Calu3 (cell line): ENCODE measurements around the gene IL1RL1. TPM values are rescaled to one million over a fixed set of nuclear protein-coding genes. Genes with fewer than 3 reads are reported as not detected.

ENCODE experiments used
- BruUV-seq: library from RNA; stranded (reverse); fragments of 400-500 nt; replicated peaks from 2 replicates; lab custom pipeline; 2021; lab: Mats Ljungman, UMichigan
- CTCF ChIA-PET: fragments of 300-600 bp; sonication (Branson Sonifier 250); formaldehyde crosslinking; loops from one replicate; lab custom pipeline; 2022; ENCODE audit warnings: antibody characterized with exemption; lab: Charles Lee
- DNase-seq: peaks from one replicate; pipeline ENCODE4 v3.0.0; 2022
- H3K27ac Mint-ChIP-seq: one replicate; pipeline ENCODE4 v1.8.0; 2022; ENCODE audit warnings: mixed read lengths; ENCODE audit not compliant: unreplicated experiment
- H3K27me3 Mint-ChIP-seq: one replicate; pipeline ENCODE4 v1.8.0; 2022; ENCODE audit warnings: mixed read lengths; ENCODE audit not compliant: unreplicated experiment
- H3K36me3 Mint-ChIP-seq: one replicate; pipeline ENCODE4 v1.8.0; 2022; ENCODE audit warnings: mild to moderate bottlenecking, moderate library complexity, mixed read lengths; ENCODE audit not compliant: insufficient read depth, unreplicated experiment
- H3K4me1 Mint-ChIP-seq: one replicate; pipeline ENCODE4 v1.8.0; 2022; ENCODE audit warnings: mild to moderate bottlenecking, low read depth, mixed read lengths; ENCODE audit not compliant: unreplicated experiment
- H3K4me3 Mint-ChIP-seq: one replicate; pipeline ENCODE4 v1.8.0; 2022; ENCODE audit warnings: mild to moderate bottlenecking, low read depth, moderate library complexity, mixed read lengths; ENCODE audit not compliant: unreplicated experiment
- H3K9me3 Mint-ChIP-seq: one replicate; pipeline ENCODE4 v1.8.0; 2022; ENCODE audit warnings: low read depth, mixed read lengths; ENCODE audit not compliant: unreplicated experiment
- CTCF ChIP-seq: fragments of 200-600 bp; IDR thresholded peaks from one replicate; pipeline ENCODE4 v1.8.0; 2022; ENCODE audit warnings: antibody characterized with exemption; ENCODE audit not compliant: unreplicated experiment
- intact Hi-C: fragments of 100-400 bp; cut with micrococcal nuclease; formaldehyde crosslinking; loops from one replicate; pipeline ENCODE4 v1.10.0; 2022; ENCODE audit not compliant: unreplicated experiment
- total RNA-seq: library from RNA; stranded (reverse); gene quantifications from 2 replicates; pipeline ENCODE4 v1.2.3, GENCODE V29; 2022

The IL1RL1 gene
- total RNA-seq, 1 experiment from 2014 or later = not detected

DNA sequence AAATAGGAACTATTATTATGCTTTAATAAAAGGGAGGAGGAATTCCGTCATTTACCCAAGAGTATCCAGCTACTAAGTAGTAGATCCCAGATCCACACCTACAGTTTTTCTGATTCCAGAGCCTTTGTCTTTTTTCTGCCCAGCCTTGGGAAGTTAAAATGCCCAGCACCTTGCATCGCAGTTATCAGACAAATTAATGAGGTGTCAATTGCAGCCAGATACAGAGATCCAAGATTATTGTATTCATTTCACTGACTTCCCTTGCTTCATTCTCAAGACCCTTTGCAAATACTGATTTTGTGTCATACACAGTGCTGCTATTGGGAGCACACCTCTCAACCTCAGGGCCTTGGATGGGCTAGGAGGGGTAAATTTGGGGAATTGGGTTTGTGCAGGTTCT is 45.4 kb downstream of the IL1RL1 start:
- no peak for TF ChIP-seq CTCF

GRCh38 chr2:102357937-102358336 is 46.6 kb downstream of the IL1RL1 start:
- BruUV-seq = no TSS peak
- H3K4me3 Mint-ChIP-seq = no peak overlapping the region
- DNase-seq = no peak
- H3K9me3 Mint-ChIP-seq = no peaks in the 10 kb centered on the region
- CTCF ChIA-PET = interaction anchor here (0.7 kb wide), 1 partner anchor 479 kb away, joined by 3 read pairs; no protein-coding TSS in a partner anchor
- no peak for TF ChIP-seq CTCF
- no peaks in the 10 kb centered on the region for H3K4me1 Mint-ChIP-seq
- H3K27ac Mint-ChIP-seq = no peak overlapping the region
- H3K36me3 Mint-ChIP-seq = peaks cover 9% of the 10 kb centered on the region
- intact Hi-C loops = loop anchor here (5.0 to 10.0 kb wide), 4 partner anchors 84 to 473 kb away; no protein-coding TSS in a partner anchor
- H3K27me3 Mint-ChIP-seq = no peaks in the 10 kb centered on the region

More for the DNA sequence above, 45.4 kb downstream of the IL1RL1 start:
- H3K36me3 Mint-ChIP-seq = peaks cover 9% of the 10 kb centered on the region
- H3K27me3 Mint-ChIP-seq = peaks cover 4% of the 10 kb centered on the region
- H3K4me1 Mint-ChIP-seq = no peaks in the 10 kb centered on the region
- H3K9me3 Mint-ChIP-seq = no peaks in the 10 kb centered on the region
- CTCF ChIA-PET = interaction anchor here (0.7 to 1.0 kb wide), 6 partner anchors 16 to 116 kb away, joined by 3 to 5 read pairs (median 4); no protein-coding TSS in a partner anchor
- intact Hi-C loops = loop anchor here (5.0 to 10.0 kb wide), 4 partner anchors 86 to 472 kb away; no protein-coding TSS in a partner anchor
- no peak overlapping the region for H3K27ac Mint-ChIP-seq
- BruUV-seq = TSS peak; percentile 37
- DNase-seq = no peak
- H3K4me3 Mint-ChIP-seq = peak overlapping the region; percentile 84

DNA sequence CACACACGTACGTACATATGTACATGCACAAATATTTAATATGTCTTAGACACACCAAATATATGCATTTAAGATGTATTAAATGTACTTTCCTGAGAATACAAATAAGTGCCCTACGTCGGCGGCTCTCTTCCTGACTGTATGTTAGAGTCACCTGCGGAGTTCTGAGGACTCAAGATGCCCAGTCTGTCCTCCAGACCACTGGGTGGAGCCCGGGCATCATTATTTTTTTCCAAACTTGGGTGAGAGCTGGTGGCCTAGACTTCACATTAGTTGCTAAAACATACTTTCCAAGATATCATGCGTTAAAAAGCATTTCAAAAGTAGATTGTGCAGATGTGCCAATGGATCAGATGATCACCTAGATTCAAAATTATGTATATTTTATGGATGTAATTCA is 47.1 kb downstream of the IL1RL1 start:
- Mint-ChIP-seq H3K27me3 (no peaks in the 10 kb centered on the region), H3K4me3 (no peak overlapping the region), H3K9me3 (no peaks in the 10 kb centered on the region), H3K36me3 (peaks cover 9% of the 10 kb centered on the region), H3K27ac (no peak overlapping the region), H3K4me1 (no peaks in the 10 kb centered on the region)
- BruUV-seq = no TSS peak
- intact Hi-C loops = loop anchor here (5.0 to 10.0 kb wide), 4 partner anchors 84 to 474 kb away; no protein-coding TSS in a partner anchor
- no peak for TF ChIP-seq CTCF
- CTCF ChIA-PET = no interaction called here
- DNase-seq = no peak

- no peak overlapping the region for H3K4me3 Mint-ChIP-seq
- peaks cover 9% of the 10 kb centered on the region for H3K36me3 Mint-ChIP-seq
- H3K4me1 Mint-ChIP-seq = no peaks in the 10 kb centered on the region
- no peak for DNase-seq
- no peak overlapping the region for H3K27ac Mint-ChIP-seq
- CTCF ChIA-PET = interaction anchor here (0.8 kb wide), 1 partner anchor 119 kb away, joined by 4 read pairs; no protein-coding TSS in a partner anchor
- TF ChIP-seq CTCF = no peak
- intact Hi-C loops = loop anchor here (5.0 to 10.0 kb wide), 4 partner anchors 83 to 475 kb away; no protein-coding TSS in a partner anchor
- BruUV-seq = no TSS peak
- H3K9me3 Mint-ChIP-seq = no peaks in the 10 kb centered on the region
- no peaks in the 10 kb centered on the region for H3K27me3 Mint-ChIP-seq
These were observed 48.2 kb downstream of the IL1RL1 start for GRCh38 chr2:102359527-102359926.
